AG04450 (cell line): ENCODE results near the gene NUP210. TPM values are rescaled to one million over a fixed set of nuclear protein-coding genes. Genes with fewer than 3 reads are reported as not detected.

Experiments
- CTCF ChIA-PET: fragments of 300-600, 350-600 bp; formaldehyde crosslinking; extraction: SDS; loops from one replicate; lab custom pipeline; 2022; ENCODE audit warnings: antibody characterized with exemption, inconsistent platforms; lab: Charles Lee
- POLR2A ChIA-PET: fragments of 350-600 bp; formaldehyde crosslinking; extraction: SDS; loops from one replicate; lab custom pipeline; 2021; ENCODE audit warnings: antibody characterized with exemption, inconsistent platforms; lab: Yijun Ruan, JAX
- DNase-seq: peaks from one replicate; pipeline ENCODE4 v3.0.0-alpha.2; 2011; ENCODE audit warnings: low read depth, low spot score
- H3K27ac ChIP-seq: one replicate; pipeline ENCODE4 v1.5.1; 2012; ENCODE audit warnings: low read depth, low read length, control low read depth
- H3K27me3 ChIP-seq: one replicate; pipeline ENCODE4 v1.6.0; 2012; ENCODE audit warnings: low read length; ENCODE audit not compliant: control insufficient read depth, insufficient read depth
- H3K4me3 ChIP-seq: 2 replicates; pipeline ENCODE4 v1.5.1; 2011; ENCODE audit warnings: mild to moderate bottlenecking, low read depth, low read length, control low read depth
- H3K9me3 ChIP-seq: 2 replicates; pipeline ENCODE4 v1.5.1; 2012; ENCODE audit warnings: low read length; ENCODE audit not compliant: control insufficient read depth, insufficient read depth
- polyA minus RNA-seq: library from RNA; depleted of rRNA, polyadenylated mRNA; stranded (reverse); fragments of >200 nt; gene quantifications from 2 replicates; pipeline ENCODE4 v1.2.3, GENCODE V29; 2011; rRNA and poly(A)+ RNA removed
- polyA plus RNA-seq: library from polyadenylated mRNA; depleted of rRNA; stranded (reverse); fragments of >200 nt; gene quantifications from 2 replicates; pipeline ENCODE4 v1.2.3, GENCODE V29; 2011; rRNA removed
- TF ChIP-seq, protein P1 (sequence below): IDR thresholded peaks from 2 replicates; pipeline ENCODE4 v1.5.1; 2011; ENCODE audit warnings: low read depth, low read length, control low read depth, inconsistent platforms

The NUP210 gene
- polyA plus RNA-seq (0.04 and 0.05 TPM in 2 replicates), polyA minus RNA-seq (0.09 and 0.13 TPM in 2 replicates)

DNA sequence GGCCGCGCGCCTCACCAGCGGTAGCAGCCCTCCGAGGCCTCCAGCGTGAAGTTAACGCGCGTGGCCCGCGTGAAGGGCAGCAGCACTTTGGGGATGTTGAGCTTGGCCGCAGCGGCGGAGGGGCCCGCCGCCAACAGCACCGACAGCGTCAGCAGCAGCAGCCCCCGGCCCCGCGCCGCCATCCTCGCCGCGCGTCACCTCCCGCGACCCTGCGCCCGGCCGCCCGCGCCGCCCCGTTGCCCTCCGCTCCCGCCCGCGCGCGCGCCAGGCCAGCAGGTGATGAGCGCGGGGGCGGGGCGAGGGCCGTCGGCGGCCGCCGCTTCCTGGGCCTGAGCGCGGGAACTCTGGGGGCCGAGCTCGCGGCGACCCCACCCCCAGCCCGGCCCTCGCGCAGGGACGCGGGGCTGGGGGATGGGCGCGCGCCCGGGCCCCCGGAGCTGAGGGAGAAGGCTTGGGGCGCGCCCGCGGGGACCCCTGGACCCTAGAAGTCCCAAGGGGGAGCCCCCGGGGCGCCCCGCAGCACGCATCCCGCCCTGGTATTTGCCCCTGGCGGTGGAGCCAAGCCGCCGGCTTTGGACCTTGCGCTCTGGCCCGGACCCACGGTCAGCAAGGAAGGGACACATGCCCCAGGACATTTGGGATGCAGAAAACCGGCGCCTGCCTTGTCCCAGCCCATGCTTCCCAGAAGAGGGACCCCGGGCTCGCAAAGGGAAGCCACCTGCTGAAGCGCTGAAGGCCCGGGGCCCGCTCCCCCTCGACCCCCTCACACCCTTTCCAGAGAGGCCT is at the start of gene NUP210:
Gene NUP210, minus strand, starts transcription at position 278 of the 786 bp plus-strand sequence. Its CDS starts 96 bp downstream, at position 182.
- DNase-seq = no peak
- Histone ChIP-seq H3K4me3 (no peak within 1 kb of the TSS), H3K9me3 (no peaks in the 10 kb centered on the region; the same call in 1 of the 2 replicates), H3K27ac (no peak within 1 kb of the TSS), H3K27me3 (peaks cover 25% of the 10 kb centered on the region)
- TF ChIP-seq, protein P1, sequence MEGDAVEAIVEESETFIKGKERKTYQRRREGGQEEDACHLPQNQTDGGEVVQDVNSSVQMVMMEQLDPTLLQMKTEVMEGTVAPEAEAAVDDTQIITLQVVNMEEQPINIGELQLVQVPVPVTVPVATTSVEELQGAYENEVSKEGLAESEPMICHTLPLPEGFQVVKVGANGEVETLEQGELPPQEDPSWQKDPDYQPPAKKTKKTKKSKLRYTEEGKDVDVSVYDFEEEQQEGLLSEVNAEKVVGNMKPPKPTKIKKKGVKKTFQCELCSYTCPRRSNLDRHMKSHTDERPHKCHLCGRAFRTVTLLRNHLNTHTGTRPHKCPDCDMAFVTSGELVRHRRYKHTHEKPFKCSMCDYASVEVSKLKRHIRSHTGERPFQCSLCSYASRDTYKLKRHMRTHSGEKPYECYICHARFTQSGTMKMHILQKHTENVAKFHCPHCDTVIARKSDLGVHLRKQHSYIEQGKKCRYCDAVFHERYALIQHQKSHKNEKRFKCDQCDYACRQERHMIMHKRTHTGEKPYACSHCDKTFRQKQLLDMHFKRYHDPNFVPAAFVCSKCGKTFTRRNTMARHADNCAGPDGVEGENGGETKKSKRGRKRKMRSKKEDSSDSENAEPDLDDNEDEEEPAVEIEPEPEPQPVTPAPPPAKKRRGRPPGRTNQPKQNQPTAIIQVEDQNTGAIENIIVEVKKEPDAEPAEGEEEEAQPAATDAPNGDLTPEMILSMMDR = no peak
- CTCF ChIA-PET = no interaction called here
- POLR2A ChIA-PET = no interaction called here

DNA sequence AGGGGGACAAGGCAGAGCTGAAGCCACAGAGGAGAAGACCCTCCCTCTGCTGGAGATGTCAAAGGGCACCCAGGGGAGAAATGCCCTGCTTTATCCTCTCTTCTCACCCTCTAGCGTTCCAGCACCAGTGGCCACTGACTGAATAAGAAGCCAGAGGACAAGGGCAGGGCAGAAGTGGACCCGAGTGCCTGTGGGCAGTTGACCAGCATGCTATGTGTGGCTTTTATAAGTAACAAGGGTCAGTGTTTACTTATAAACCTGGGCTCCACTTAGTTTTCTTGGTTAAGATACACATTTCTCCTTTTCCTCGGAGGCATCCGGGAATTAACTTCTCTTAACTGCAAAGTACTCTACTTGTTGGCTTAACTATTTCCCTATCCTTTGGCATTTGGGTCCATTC is 46.7 kb upstream of the NUP210 start:
- Histone ChIP-seq H3K4me3 (no peak overlapping the region), H3K27me3 (peaks cover 15% of the 10 kb centered on the region), H3K27ac (no peak overlapping the region), H3K9me3 (no peaks in the 10 kb centered on the region)
- ChIA-PET CTCF (interaction anchor here (0.9 to 1.2 kb wide), 2 partner anchors 14 to 15 kb away, joined by 4 to 5 read pairs; no protein-coding TSS in a partner anchor), POLR2A (no interaction called here)
- no peak for DNase-seq
- TF ChIP-seq, protein P1 = no peak

DNA sequence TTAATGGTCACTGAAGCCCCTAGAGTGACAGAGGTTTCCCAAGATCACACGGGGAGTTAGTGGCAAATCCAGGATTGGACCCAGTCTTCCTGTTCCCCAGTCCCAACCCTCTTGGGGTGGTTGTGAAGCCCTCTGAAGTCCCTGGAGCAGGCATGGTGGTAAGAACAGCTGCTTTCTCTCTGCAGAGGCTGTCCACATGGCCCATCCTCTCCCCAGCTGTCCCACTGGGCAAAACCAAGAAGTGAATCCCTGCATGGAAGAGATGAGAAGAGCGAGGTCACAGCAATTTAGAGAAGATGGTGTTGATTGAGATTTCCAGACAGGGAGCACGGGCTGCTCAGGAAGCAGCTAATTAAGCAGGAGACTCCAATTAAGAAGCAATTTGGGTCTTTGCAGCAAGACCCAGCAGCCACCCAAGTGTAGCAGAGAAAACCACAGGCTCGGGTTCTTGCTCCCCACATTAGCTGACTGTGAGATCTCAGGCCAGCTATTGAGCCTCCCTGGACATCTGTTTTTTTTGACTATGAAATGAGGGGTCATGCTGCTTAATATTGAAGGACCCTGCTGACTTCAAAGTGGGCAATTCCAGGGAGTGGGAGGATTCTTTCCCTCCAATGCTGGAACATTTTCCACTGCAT is 45.2 kb upstream of the NUP210 start:
- no peak for DNase-seq
- Histone ChIP-seq H3K27ac (no peak overlapping the region), H3K4me3 (no peak overlapping the region), H3K27me3 (peaks cover 14% of the 10 kb centered on the region), H3K9me3 (peaks cover 3% of the 10 kb centered on the region; the same call in 1 of the 2 replicates)
- TF ChIP-seq, protein P1 = no peak
- POLR2A ChIA-PET = no interaction called here
- CTCF ChIA-PET = no interaction called here

DNA sequence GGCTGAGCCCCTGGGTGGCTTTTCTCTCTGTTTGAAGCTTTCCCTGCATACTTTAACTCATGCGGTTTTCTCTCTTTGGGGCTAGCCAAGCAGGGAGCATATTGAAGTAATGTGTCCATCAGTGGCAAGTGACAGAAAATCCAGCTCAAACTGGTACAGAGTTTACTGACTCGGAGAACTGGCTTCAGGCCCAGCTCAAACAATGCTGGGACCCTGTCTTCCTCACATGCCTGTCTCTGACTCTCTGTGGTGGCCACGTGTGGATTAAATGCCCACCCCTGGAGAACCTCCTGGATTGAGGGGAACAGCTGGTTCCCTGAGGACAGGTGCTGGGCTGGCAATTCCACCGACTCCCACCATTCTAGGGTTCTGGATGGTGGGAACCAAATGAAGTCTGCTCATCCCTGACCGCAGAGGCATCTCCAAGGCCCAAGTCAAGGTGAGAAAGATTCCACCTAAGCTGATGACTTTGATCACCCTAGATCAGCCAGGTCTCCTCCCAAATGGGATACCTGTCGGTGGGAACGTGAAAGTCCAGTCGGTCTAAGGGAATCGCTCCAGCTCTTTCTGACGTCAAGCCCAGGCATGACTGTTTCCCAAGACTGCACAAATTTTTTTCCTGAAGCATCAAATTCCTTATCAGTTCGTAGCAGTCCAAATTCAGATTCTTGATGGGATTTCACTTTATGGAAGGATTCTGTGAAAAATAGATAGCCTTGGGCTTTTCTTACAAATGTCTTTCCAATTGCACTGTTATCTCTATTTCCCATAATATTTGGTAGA is 43.7 kb upstream of the NUP210 start:
- Histone ChIP-seq H3K27me3 (peaks cover 15% of the 10 kb centered on the region), H3K4me3 (no peak overlapping the region), H3K9me3 (peaks cover 3% of the 10 kb centered on the region; the same call in 1 of the 2 replicates), H3K27ac (no peak overlapping the region)
- POLR2A ChIA-PET = no interaction called here
- TF ChIP-seq, protein P1 = no peak
- DNase-seq = no peak
- CTCF ChIA-PET = interaction anchor here (2.7 kb wide), 1 partner anchor 11 kb away, joined by 19 read pairs; no protein-coding TSS in a partner anchor
